ENCODE measurements around the gene PCSK4.

- TF ChIP-seq, protein P1, sequence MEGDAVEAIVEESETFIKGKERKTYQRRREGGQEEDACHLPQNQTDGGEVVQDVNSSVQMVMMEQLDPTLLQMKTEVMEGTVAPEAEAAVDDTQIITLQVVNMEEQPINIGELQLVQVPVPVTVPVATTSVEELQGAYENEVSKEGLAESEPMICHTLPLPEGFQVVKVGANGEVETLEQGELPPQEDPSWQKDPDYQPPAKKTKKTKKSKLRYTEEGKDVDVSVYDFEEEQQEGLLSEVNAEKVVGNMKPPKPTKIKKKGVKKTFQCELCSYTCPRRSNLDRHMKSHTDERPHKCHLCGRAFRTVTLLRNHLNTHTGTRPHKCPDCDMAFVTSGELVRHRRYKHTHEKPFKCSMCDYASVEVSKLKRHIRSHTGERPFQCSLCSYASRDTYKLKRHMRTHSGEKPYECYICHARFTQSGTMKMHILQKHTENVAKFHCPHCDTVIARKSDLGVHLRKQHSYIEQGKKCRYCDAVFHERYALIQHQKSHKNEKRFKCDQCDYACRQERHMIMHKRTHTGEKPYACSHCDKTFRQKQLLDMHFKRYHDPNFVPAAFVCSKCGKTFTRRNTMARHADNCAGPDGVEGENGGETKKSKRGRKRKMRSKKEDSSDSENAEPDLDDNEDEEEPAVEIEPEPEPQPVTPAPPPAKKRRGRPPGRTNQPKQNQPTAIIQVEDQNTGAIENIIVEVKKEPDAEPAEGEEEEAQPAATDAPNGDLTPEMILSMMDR (IDR thresholded peaks at IDR 0.05) = no peak
- no peak for TF ChIP-seq POLR2A (IDR thresholded peaks at IDR 0.05)
Observed at GRCh38 chr19:1495799-1496713, 5.9 kb upstream of the PCSK4 start.
